ENCODE data around the gene GABARAPL1.
A peak's percentile ranks its signal among the peaks of the same experiment; 100 is the strongest.

The GABARAPL1 gene

DNA sequence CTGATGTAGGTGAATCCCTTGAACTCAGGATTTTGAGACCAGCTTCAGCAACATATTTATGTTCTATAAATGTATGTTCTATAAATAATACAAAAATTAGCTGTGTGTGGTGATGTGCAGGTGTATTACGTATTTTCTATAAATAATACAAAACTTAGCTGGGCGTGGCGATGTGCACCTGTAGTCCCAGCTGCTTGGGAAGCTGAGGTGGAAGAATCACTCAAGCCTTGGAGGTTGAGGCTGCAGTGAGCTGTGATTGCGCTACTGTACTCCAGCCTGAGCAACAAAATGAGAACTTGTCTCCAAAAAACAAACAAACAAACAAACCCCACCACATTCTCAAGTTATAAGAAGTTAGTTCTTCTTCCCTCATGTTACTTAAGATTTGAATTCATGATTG, 39.5 kb downstream of the GABARAPL1 start:
- H3K4me3 ChIP-seq (ENCODE audit: low read depth, low read length, poor library complexity, severe bottlenecking) = no peak overlapping the region

DNA sequence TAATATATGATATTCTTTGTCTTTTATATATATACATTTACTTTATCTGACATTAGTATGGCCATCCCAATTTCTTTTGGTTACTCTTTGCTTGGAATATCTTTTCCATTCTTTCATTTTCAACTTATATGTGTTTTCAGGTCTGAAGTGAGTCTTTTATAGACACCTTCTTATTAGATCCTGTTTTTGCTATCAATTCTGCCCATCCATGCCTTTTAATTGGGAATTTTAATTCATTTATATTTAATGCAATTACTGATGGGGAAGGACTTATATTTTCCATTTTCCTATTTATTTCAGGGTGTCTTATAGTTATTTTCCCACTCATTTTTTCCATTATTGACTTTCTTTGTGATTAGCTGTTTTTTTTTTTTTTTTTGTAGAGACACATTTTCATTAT, 43.4 kb downstream of the GABARAPL1 start:
- Histone ChIP-seq H3K36me3 (ENCODE audit: insufficient read depth, low read length) (no peaks in the 10 kb centered on the region), H3F3A (ENCODE audit: insufficient read depth, low read length) (no peaks in the 10 kb centered on the region), H4K20me1 (ENCODE audit: insufficient read depth, low read length) (no peaks in the 10 kb centered on the region), H3K9me3 (ENCODE audit: low read length) (0 out of 2 replicates have a peak, but pooled peaks cover 6% of the 10 kb centered on the region), H2AFZ (ENCODE audit: low read length) (no peak overlapping the region), H3K9ac (ENCODE audit: low read length) (no peak overlapping the region), H3K79me2 (ENCODE audit: insufficient read depth, low read length) (no peaks in the 10 kb centered on the region), H3K4me3 (ENCODE audit: low read depth, low read length, poor library complexity, severe bottlenecking) (no peak overlapping the region), H3K4me1 (ENCODE audit: insufficient read depth, low read length, severe bottlenecking) (peaks cover 21% of the 10 kb centered on the region), H3K27ac (ENCODE audit: low read depth, low read length, poor library complexity, severe bottlenecking) (no peak overlapping the region), H3K4me2 (ENCODE audit: low read length) (no peak overlapping the region), H3K27me3 (ENCODE audit: insufficient read depth, low read length) (no peaks in the 10 kb centered on the region), H3K9me2 (ENCODE audit: low read depth, low read length) (no peaks in the 10 kb centered on the region)
- TF ChIP-seq, protein P1, sequence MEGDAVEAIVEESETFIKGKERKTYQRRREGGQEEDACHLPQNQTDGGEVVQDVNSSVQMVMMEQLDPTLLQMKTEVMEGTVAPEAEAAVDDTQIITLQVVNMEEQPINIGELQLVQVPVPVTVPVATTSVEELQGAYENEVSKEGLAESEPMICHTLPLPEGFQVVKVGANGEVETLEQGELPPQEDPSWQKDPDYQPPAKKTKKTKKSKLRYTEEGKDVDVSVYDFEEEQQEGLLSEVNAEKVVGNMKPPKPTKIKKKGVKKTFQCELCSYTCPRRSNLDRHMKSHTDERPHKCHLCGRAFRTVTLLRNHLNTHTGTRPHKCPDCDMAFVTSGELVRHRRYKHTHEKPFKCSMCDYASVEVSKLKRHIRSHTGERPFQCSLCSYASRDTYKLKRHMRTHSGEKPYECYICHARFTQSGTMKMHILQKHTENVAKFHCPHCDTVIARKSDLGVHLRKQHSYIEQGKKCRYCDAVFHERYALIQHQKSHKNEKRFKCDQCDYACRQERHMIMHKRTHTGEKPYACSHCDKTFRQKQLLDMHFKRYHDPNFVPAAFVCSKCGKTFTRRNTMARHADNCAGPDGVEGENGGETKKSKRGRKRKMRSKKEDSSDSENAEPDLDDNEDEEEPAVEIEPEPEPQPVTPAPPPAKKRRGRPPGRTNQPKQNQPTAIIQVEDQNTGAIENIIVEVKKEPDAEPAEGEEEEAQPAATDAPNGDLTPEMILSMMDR (IDR thresholded peaks at IDR 0.05; ENCODE audit: low read length) = no peak
- no peak for TF ChIP-seq EZH2 (IDR thresholded peaks at IDR 0.05; ENCODE audit: borderline replicate concordance, low read length)

More for the DNA sequence above, 39.5 kb downstream of the GABARAPL1 start:
- Histone ChIP-seq H3F3A (ENCODE audit: insufficient read depth, low read length) (no peaks in the 10 kb centered on the region), H3K4me1 (ENCODE audit: insufficient read depth, low read length, severe bottlenecking) (peaks cover 49% of the 10 kb centered on the region), H4K20me1 (ENCODE audit: insufficient read depth, low read length) (no peaks in the 10 kb centered on the region), H3K79me2 (ENCODE audit: insufficient read depth, low read length) (no peaks in the 10 kb centered on the region), H3K9me2 (ENCODE audit: low read depth, low read length) (no peaks in the 10 kb centered on the region), H3K36me3 (ENCODE audit: insufficient read depth, low read length) (no peaks in the 10 kb centered on the region), H2AFZ (ENCODE audit: low read length) (no peak overlapping the region), H3K9me3 (ENCODE audit: low read length) (0 out of 2 replicates have a peak, but pooled peaks cover 6% of the 10 kb centered on the region), H3K27me3 (ENCODE audit: insufficient read depth, low read length) (no peaks in the 10 kb centered on the region), H3K9ac (ENCODE audit: low read length) (peak overlapping the region; percentile 10; the same call in 1 of the 2 replicates), H3K27ac (ENCODE audit: low read depth, low read length, poor library complexity, severe bottlenecking) (peak overlapping the region; percentile 99), H3K4me2 (ENCODE audit: low read length) (peak overlapping the region; percentile 37; the same call in 1 of the 2 replicates)
- TF ChIP-seq EZH2 (IDR thresholded peaks at IDR 0.05; ENCODE audit: borderline replicate concordance, low read length) = no peak
- TF ChIP-seq, protein P1 (IDR thresholded peaks at IDR 0.05; ENCODE audit: low read length) = no peak

DNA sequence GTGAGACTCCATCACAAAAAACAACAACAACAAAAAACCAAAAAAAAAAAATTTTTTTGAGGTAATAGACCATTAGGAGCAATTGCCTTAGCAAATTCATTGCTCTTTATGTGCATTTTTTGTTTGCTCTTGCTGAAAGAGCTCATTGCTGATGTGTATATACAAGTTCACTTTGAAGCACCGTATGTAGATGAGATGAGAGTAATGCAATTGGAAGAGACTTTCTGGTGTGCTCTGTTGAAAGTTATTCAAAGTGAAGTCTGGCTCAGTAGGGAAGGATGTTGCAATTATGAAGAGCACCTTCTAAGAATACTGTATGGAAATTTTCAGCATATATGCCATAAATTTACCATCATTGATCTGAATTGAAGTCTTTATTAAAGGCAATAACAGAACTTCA, 48.2 kb downstream of the GABARAPL1 start:
- Histone ChIP-seq H3K36me3 (ENCODE audit: insufficient read depth, low read length) (no peaks in the 10 kb centered on the region), H2AFZ (ENCODE audit: low read length) (no peak overlapping the region), H3F3A (ENCODE audit: insufficient read depth, low read length) (no peaks in the 10 kb centered on the region), H3K27me3 (ENCODE audit: insufficient read depth, low read length) (no peaks in the 10 kb centered on the region), H3K4me3 (ENCODE audit: low read depth, low read length, poor library complexity, severe bottlenecking) (no peak overlapping the region), H3K4me2 (ENCODE audit: low read length) (no peak overlapping the region), H3K9me3 (ENCODE audit: low read length) (0 out of 2 replicates have a peak, but pooled peaks cover 2% of the 10 kb centered on the region), H3K9me2 (ENCODE audit: low read depth, low read length) (no peaks in the 10 kb centered on the region), H3K27ac (ENCODE audit: low read depth, low read length, poor library complexity, severe bottlenecking) (no peak overlapping the region), H3K79me2 (ENCODE audit: insufficient read depth, low read length) (no peaks in the 10 kb centered on the region), H3K9ac (ENCODE audit: low read length) (no peak overlapping the region), H3K4me1 (ENCODE audit: insufficient read depth, low read length, severe bottlenecking) (no peaks in the 10 kb centered on the region), H4K20me1 (ENCODE audit: insufficient read depth, low read length) (no peaks in the 10 kb centered on the region)
- no peak for TF ChIP-seq EZH2 (IDR thresholded peaks at IDR 0.05; ENCODE audit: borderline replicate concordance, low read length)
- TF ChIP-seq, protein P1 (IDR thresholded peaks at IDR 0.05; ENCODE audit: low read length) = no peak

All from OCI-LY1 (cell line).